AG09309 (cell line): Measurements from ENCODE around the gene ZNF254.
A peak's percentile ranks its signal among the peaks of the same experiment; 100 is the strongest.
"Not testable (repeated sequence)": the region's sequence is repeated elsewhere in the genome, so short reads cannot be mapped to it uniquely, and the experiment has no call there.

Source experiments
- DNase-seq: peaks from one replicate; pipeline ENCODE4 v3.0.0-alpha.2; 2010; ENCODE audit warnings: low read depth
- H3K4me3 ChIP-seq: 2 replicates; pipeline ENCODE4 v1.5.1; 2011; ENCODE audit warnings: mild to moderate bottlenecking, low read depth, low read length, moderate library complexity; ENCODE audit not compliant: control insufficient read depth
- TF ChIP-seq, protein P1 (sequence below): IDR thresholded peaks from 2 replicates; pipeline ENCODE4 v1.5.1; 2011; ENCODE audit warnings: mild to moderate bottlenecking, low read depth, low read length, inconsistent platforms; ENCODE audit not compliant: insufficient read depth, control insufficient read depth; ENCODE audit errors: missing control alignments

Gene ZNF254

GRCh38 chr19:24086974-24087595 lies at the start of gene ZNF254:
TSS of gene ZNF254 (plus strand) at chr19:24087187. CDS start at chr19:24087308, 121 bp downstream.
- H3K4me3 ChIP-seq = peak within 1 kb of the TSS; percentile 99
- DNase-seq = peak; percentile 83
- TF ChIP-seq, protein P1, sequence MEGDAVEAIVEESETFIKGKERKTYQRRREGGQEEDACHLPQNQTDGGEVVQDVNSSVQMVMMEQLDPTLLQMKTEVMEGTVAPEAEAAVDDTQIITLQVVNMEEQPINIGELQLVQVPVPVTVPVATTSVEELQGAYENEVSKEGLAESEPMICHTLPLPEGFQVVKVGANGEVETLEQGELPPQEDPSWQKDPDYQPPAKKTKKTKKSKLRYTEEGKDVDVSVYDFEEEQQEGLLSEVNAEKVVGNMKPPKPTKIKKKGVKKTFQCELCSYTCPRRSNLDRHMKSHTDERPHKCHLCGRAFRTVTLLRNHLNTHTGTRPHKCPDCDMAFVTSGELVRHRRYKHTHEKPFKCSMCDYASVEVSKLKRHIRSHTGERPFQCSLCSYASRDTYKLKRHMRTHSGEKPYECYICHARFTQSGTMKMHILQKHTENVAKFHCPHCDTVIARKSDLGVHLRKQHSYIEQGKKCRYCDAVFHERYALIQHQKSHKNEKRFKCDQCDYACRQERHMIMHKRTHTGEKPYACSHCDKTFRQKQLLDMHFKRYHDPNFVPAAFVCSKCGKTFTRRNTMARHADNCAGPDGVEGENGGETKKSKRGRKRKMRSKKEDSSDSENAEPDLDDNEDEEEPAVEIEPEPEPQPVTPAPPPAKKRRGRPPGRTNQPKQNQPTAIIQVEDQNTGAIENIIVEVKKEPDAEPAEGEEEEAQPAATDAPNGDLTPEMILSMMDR = peak; percentile 10

DNA sequence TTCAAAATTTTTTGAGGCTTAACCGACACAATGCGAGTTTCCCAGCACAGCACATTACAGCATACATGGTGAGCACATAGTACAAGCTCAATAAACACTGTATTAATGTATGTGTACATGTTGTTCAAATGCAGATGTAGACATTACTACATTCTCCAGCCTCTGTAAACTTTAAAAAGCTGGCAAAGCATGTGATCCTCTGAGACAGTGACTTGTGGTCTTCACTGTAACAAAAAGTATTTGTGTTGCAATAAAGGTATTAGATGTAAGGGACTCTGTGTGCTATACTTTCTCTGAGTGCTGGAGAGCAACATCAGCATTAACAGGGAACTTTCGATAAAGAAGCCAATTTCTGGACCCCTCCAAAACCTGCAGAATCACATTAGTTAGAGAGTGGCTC lies 46.4 kb upstream of the ZNF254 start:
- no peak for DNase-seq
- TF ChIP-seq, protein P1 = no peak
- H3K4me3 ChIP-seq = no peak overlapping the region

GRCh38 chr19:24041326-24041725 lies 45.7 kb upstream of the ZNF254 start:
- not testable (repeated sequence) for DNase-seq, H3K4me3 ChIP-seq

GRCh38 chr19:24046550-24046949 lies 40.4 kb upstream of the ZNF254 start:
- no peak for DNase-seq
- TF ChIP-seq, protein P1 = no peak

DNA sequence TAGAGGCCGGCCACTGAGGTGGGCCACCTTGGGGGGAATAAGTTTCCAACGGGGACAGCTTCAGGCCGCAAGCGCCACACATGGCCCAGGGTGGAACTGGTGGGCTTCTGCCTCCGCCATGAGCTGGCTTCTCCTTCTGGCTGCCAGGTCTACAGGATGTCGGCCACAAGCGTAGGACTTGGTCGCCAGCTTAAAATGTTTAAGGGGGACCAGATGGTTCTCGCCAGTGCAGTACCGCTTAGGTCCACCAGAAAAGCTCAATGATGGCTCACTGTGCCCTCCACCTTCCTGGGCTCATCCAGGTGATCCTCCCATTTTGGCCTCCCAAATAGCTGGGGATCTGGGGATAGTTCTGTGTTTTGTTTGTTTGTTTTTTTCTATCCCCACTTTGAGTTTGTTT lies 38.7 kb upstream of the ZNF254 start:
- H3K4me3 ChIP-seq = no peak overlapping the region
- DNase-seq = no peak
- TF ChIP-seq, protein P1 = no peak

More at GRCh38 chr19:24046550-24046949, 40.4 kb upstream of the ZNF254 start:
- no peak overlapping the region for H3K4me3 ChIP-seq

DNA sequence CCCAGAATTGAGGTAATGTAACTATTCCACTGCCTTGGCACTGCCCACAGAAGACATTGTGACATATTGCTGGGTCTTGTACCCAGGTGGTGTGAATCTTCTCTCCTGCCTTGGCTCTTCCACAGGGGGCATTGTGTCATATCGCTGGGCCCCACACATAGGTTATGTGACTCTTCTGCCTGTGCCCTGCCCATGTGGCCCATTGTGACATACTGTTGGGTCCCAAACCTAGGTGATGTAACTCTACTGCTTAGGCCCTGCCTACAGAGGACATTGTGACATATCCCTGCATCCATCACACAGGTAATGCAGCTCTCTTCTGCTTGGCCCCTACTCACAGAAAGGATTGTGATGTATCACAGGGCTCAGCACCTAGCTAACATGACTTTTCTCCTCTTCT lies 37.5 kb upstream of the ZNF254 start:
- DNase-seq = no peak
- TF ChIP-seq, protein P1 = no peak

DNA sequence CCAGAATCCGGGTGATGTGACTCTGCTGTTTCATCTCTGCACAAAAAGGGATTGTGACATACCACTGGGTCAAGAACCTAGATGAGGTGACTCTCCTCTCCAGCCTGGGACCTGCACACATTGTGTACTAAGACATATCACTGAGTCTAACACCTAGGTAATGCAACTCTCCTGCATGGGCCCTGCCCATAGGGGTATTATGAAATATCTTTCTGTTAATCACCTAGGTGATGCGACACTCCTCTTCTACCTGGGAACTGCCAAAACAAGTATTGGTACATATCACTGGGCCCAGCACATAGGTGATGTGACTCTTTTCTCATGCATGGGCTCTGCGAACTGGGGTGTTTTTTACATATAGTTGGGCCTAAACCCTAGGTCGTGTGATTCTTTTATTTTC lies 35.5 kb upstream of the ZNF254 start:
- DNase-seq = no peak
- H3K4me3 ChIP-seq = no peak overlapping the region
- TF ChIP-seq, protein P1 = no peak

More for the DNA sequence above, 37.5 kb upstream of the ZNF254 start:
- no peak overlapping the region for H3K4me3 ChIP-seq
